ENCODE results near the gene NFIX. TPM values are rescaled to one million over a fixed set of nuclear protein-coding genes. Genes with fewer than 3 reads are reported as not detected.
"Not testable (repeated sequence)": the region's sequence is repeated elsewhere in the genome, so short reads cannot be mapped to it uniquely, and the experiment has no call there.

The NFIX gene
- total and polyA plus RNA-seq, 2 experiments from 2014 or later, result not detected

- no peak overlapping the region for H3K27ac ChIP-seq
- no peak overlapping the region for H3K4me3 ChIP-seq
- peaks cover 28% of the 10 kb centered on the region for H3K27me3 ChIP-seq
- no peaks in the 10 kb centered on the region for H3K9me3 ChIP-seq (ENCODE audit: low read depth)
- no peaks in the 10 kb centered on the region for H3K4me1 ChIP-seq (ENCODE audit: low read depth)
- no peaks in the 10 kb centered on the region for H3K36me3 ChIP-seq
- DNase-seq (ENCODE audit: low read depth in 1 of 2, low spot score in 1 of 2), result no peak
- no peak for TF ChIP-seq CTCF (IDR thresholded peaks at IDR 0.05; ENCODE audit: low read depth, low read length)
These were observed 20.0 kb upstream of the NFIX start for GRCh38 chr19:12975221-12975741.

GRCh38 chr19:12976109-12976508 is 19.2 kb upstream of the NFIX start:
- H3K4me3 ChIP-seq; DNase-seq (ENCODE audit: low read depth in 1 of 2, low spot score in 1 of 2); H3K4me1 ChIP-seq (ENCODE audit: low read depth); H3K9me3 ChIP-seq (ENCODE audit: low read depth); H3K36me3 ChIP-seq; H3K27ac ChIP-seq: not testable (repeated sequence)
- peaks cover 36% of the 10 kb centered on the region for H3K27me3 ChIP-seq

DNA sequence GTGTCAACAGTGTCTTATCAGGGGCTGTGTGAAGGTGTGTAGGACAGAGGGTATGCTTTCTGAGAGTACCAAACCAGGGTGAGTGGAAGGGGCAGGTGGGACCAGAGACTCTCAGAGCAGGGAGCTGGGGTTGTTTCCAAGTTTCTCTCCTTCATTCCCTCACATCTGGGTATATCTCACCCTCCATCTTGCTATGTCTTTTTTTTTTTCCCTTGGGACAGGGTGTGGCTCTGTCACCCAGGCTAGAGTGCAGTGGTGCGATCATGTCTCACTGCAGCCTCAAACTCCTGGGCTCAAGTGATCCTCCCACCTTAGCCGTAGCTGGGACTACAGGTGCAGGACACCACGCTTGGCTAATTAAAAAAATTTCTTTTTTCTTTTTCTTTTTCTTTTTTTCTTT is 15.3 kb upstream of the NFIX start:
- no peak for TF ChIP-seq CTCF (IDR thresholded peaks at IDR 0.05; ENCODE audit: low read depth, low read length)
- H3K4me3 ChIP-seq, result no peak overlapping the region
- H3K9me3 ChIP-seq (ENCODE audit: low read depth), result no peaks in the 10 kb centered on the region
- H3K27ac ChIP-seq, result no peak overlapping the region
- DNase-seq (ENCODE audit: low read depth in 1 of 2, low spot score in 1 of 2), result no peak
- H3K4me1 ChIP-seq (ENCODE audit: low read depth), result no peaks in the 10 kb centered on the region
- H3K36me3 ChIP-seq, result no peaks in the 10 kb centered on the region
- peaks cover 74% of the 10 kb centered on the region for H3K27me3 ChIP-seq

GRCh38 chr19:12982648-12983047 is 12.6 kb upstream of the NFIX start:
- Histone ChIP-seq H3K9me3 (ENCODE audit: low read depth) (no peaks in the 10 kb centered on the region), H3K4me1 (ENCODE audit: low read depth) (no peaks in the 10 kb centered on the region), H3K27me3 (peaks cover 88% of the 10 kb centered on the region), H3K27ac (no peak overlapping the region), H3K36me3 (no peaks in the 10 kb centered on the region), H3K4me3 (no peak overlapping the region)
- no peak for DNase-seq (ENCODE audit: low read depth in 1 of 2, low spot score in 1 of 2)
- TF ChIP-seq CTCF (IDR thresholded peaks at IDR 0.05; ENCODE audit: low read depth, low read length), result no peak

- no peak for DNase-seq (ENCODE audit: low read depth in 1 of 2, low spot score in 1 of 2)
- Histone ChIP-seq H3K27me3 (peaks cover 92% of the 10 kb centered on the region), H3K4me1 (ENCODE audit: low read depth) (no peaks in the 10 kb centered on the region), H3K36me3 (no peaks in the 10 kb centered on the region), H3K9me3 (ENCODE audit: low read depth) (no peaks in the 10 kb centered on the region), H3K27ac (no peak overlapping the region), H3K4me3 (peak overlapping the region; percentile 16)
- TF ChIP-seq CTCF (IDR thresholded peaks at IDR 0.05; ENCODE audit: low read depth, low read length), result no peak
These were observed 12.2 kb upstream of the NFIX start for GRCh38 chr19:12983091-12983490.

GRCh38 chr19:12983542-12984142 is 11.6 kb upstream of the NFIX start:
- Histone ChIP-seq H3K27ac (no peak overlapping the region), H3K4me1 (ENCODE audit: low read depth) (no peaks in the 10 kb centered on the region), H3K27me3 (peaks cover 98% of the 10 kb centered on the region), H3K36me3 (no peaks in the 10 kb centered on the region), H3K9me3 (ENCODE audit: low read depth) (no peaks in the 10 kb centered on the region), H3K4me3 (peak overlapping the region; percentile 16)
- peak; percentile 75 to 87 for DNase-seq (ENCODE audit: low read depth in 1 of 2, low spot score in 1 of 2)
- TF ChIP-seq CTCF (IDR thresholded peaks at IDR 0.05; ENCODE audit: low read depth, low read length), result peak; percentile 82

Measured in cardiac muscle cell (in vitro differentiated cells and primary cell).